H1 (cell line): ENCODE results near the gene KCNJ5.

ENCODE experiments used
- EP300 ChIP-seq, 2 experiments: IDR thresholded peaks; 1 replicate in 1 of 2; 2 replicates in 1 of 2; pipeline ENCODE4 v1.6.1; 2011 to 2012; ENCODE audit warnings: low read depth in 2 of 2, low read length in 2 of 2, mild to moderate bottlenecking in 2 of 2, borderline replicate concordance in 1 of 2, inconsistent platforms in 1 of 2, moderate library complexity in 1 of 2
- FOSL1 ChIP-seq: IDR thresholded peaks from 2 replicates; pipeline ENCODE4 v1.6.1; 2011; ENCODE audit warnings: mild to moderate bottlenecking, low read depth, low read length, moderate library complexity; ENCODE audit not compliant: insufficient read depth

DNA sequence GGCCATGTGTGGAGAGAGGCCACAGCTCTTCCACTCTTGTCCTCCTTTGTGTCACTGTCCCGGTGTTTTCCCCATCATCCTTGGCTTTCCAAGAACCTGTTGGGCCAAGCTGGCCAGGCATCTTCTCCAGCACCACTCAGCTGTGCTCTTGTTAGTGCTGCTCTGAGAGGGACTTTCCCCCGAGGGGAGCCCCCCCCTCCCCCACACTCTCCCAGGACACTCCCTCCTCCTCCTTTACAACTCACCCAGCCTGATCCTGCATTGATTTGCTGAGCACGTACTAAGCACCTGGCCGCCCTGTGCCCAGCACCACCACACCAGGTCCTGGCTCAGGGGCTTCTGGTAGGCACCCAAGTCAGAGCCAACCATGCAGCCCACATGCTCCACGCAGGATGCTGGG, 38.3 kb downstream of the KCNJ5 start:
- TF ChIP-seq FOSL1: no peak
- TF ChIP-seq EP300 (IDR thresholded peaks at IDR 0.05; ENCODE audit: borderline replicate concordance in 1 of 2, low read depth in 2 of 2, low read length in 2 of 2): no peak
